Fibroblast of mammary gland (primary cell): Measurements from ENCODE around the gene MATN4.

ENCODE experiments used
- DNase-seq: peaks from one replicate; pipeline ENCODE4 v3.0.0-alpha.2; 2010; ENCODE audit warnings: low read depth
- H3K4me3 ChIP-seq: 2 replicates; pipeline ENCODE4 v1.5.1; 2011; ENCODE audit warnings: low read depth, mild to moderate bottlenecking, low read length, moderate library complexity; ENCODE audit not compliant: control insufficient read depth
- CTCF ChIP-seq: conservative IDR thresholded peaks from 2 replicates; pipeline ENCODE4 v1.5.1; 2011; ENCODE audit warnings: low read depth, low read length, inconsistent platforms; ENCODE audit not compliant: control insufficient read depth, insufficient read depth

Gene MATN4

DNA sequence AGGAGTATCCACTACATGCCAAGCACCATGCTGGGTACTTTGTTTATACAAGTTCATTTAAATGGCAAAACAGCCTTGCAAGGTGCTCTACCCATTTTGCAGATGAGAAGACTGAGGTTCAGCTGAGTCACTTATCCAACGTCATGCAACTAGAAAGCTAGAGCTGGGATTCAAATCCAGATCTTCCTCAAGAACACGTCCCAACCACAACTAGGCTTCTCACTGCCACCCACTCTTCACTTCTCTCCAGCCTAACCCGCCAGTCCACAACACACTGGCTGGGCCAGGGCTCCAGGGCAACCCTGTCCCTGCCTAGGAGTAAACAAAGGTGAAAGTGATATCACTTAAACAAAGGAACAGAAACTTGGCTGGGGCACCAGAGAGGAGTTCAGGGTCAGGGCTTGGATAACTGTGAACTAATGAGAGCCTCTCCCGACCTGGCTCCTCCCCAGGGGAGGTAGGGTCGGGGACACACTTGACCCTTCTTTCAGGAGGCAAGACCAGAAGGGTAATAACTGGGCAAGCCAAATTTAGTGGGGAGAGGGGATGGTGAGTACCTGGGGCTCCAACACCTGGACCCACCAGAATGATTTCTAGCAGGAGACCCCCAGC, 32.2 kb upstream of the MATN4 start:
- no peak for TF ChIP-seq CTCF
- no peak overlapping the region for H3K4me3 ChIP-seq
- DNase-seq: no peak

- no peak for TF ChIP-seq CTCF
- no peak for DNase-seq
- no peak overlapping the region for H3K4me3 ChIP-seq
Measured at GRCh38 chr20:45339799-45340198, 31.7 kb upstream of the MATN4 start.

GRCh38 chr20:45339084-45339483, 31.0 kb upstream of the MATN4 start:
- DNase-seq: no peak
- TF ChIP-seq CTCF: no peak
- no peak overlapping the region for H3K4me3 ChIP-seq

DNA sequence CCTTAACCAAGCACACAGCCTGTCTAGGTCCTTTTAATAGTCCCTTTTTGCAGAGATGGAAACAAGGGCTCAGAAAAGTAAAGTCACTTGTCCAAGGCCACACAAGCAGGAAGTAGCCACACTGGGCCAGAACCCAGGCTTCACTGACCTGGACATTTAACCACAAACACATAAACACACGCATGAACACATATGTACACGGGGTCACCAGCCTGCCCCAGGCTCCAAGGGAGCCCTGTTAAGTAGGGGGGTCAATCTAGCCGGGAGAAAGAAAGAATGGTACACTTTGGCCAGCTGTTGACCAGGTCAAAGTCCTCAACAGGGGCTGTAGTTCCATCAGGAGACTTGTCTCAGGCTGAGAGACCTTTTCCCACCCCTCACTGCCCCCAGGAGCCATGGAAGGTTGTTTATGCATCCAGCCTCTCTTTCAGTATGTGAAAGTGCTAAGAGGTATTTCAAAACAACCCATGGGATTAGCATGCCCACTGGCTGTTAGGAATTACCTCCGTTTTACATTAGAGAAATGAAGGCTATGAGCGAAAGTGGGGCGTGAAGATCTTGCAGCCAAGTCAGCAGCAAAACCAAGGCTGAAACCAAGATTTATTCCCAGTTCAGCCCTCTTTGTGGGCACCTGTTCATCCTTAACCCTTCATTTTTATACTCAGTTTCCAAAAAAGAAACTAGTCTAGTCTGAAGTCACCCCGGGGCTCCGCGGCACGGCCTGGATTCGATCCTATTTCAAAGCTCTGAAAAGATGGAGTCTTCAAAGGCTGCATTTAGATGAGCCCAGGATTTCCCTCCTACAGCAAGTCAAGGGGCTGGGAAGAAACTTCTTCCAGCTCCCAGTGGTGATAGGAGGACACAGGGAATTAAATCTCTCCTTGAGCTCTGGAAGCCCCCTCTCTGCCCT, 30.3 kb upstream of the MATN4 start:
- DNase-seq: peak; percentile 40
- TF ChIP-seq CTCF: no peak
- no peak overlapping the region for H3K4me3 ChIP-seq

GRCh38 chr20:45337367-45338120, 29.4 kb upstream of the MATN4 start:
- no peak overlapping the region for H3K4me3 ChIP-seq
- no peak for TF ChIP-seq CTCF
- DNase-seq: peak; percentile 84

DNA sequence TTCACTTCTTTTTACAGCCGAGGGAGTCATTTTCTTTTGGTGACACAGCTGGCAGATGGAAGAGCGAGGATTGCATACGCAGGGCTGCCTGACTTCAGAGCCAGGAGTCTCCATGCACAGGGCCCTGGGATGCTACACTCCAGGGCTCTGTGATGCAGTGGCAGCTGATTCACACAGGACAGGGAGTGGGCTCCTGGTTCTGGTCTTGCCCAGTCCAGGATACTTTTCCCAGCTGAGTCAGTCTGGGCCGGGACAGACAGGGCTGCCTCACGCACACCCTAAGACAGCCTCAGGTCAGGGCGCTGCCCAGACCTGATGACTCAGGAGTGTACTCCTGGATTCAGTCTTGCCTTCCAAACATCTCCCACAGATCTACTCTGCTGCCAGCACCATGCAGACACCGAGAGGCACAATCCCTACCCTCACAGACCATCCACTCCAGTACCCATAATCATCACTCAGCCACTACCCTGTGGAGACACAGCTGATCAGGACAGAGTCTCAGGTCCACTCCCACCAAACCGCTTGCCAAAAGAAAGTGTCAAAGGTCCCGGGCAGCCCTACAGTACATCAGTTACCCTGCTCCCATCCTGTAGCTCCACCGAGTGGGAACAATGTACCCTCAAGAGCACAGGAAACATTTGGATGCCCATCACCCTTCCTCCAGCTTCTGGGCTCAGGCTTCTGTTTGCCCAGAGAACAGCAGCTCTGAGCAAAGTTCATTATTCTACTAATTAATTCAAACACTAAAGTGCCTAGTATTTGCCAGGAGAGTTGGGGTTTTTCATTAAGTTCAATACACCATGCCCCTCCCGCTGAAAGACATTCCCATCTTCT, 28.6 kb upstream of the MATN4 start:
- H3K4me3 ChIP-seq: no peak overlapping the region
- no peak for TF ChIP-seq CTCF
- peak; percentile 96 for DNase-seq
